CD4-positive, alpha-beta T cell treated with Interleukin-6 at 100 ng/mL for 8 hours (primary cell): ENCODE measurements around the gene ABI3BP.

Experiments used
- DNase-seq: peaks from one replicate; pipeline ENCODE4 v3.0.0-alpha.2; 2020; ENCODE audit warnings: mixed read lengths, low spot score

Gene ABI3BP

DNA sequence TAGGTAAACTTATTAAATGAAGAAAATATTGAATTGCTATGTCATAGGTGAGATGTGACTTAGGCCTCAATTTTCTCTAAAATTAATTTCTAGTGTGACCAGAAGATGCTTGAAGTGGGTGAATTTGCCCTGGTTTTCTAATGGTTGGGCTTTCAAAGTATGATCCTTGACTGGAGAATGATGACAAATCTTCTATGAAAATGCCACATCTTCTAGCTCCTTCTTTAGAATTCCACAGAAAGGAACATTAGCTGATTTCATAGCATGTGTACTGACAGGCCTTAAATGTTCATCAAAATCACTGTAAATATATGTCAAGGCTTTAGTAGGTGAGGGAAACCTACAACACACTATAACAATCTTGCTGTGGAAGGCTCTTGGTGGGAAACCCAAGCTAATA lies 8.9 kb downstream of the ABI3BP start:
- no peak for DNase-seq

DNA sequence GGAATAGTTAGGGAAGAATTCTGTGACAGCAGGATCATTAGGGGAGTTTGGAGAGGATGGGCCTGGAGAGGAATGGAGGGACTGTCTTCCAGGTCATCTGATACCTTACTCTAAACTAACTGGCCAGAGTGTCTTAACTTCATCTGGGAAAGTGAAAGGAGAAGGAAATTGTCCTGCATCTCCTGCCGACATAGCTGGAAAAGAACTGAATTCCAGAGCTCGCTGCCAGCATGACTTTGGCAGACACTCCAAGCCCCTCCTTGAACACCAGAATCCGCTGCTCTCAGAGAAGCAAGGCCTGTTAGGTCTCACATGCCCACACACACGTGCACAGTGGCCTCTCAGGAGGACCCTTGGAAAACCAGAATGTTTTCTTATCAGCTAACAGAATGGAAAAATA lies 10.5 kb downstream of the ABI3BP start:
- DNase-seq = no peak

- no peak for DNase-seq
These were observed 11.9 kb downstream of the ABI3BP start for GRCh38 chr3:100981164-100981911.

DNA sequence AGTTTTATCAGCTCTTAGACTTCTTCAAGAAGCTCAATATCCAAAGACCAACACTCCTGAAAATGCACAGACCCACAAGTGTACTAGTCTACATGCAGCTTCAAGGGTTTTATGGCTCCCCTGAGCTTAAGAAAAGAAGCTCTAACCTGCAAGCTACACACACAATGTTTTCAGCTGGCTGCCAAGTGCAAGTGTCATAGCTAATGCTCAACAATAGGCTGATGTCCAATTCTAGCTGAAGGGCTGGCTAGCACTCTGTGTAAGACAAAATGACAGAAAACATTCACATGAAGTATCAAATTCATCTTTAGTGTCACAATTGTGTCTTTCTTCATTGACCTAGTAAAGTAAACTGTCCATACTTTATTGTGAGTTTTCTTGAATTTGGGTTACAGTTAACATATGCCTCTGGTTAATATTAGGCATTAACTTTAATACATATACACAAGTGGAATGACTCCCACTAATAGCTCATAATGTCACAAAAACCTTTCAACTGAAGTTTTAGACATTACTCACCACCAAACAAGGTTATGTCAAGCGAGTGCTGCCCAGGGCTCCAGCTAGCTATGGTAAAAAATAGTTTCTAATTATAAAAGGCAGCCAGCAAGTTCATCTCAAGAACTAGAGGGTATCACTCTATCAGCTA lies 15.1 kb downstream of the ABI3BP start:
- no peak for DNase-seq

GRCh38 chr3:100976611-100977010 lies 16.6 kb downstream of the ABI3BP start:
- DNase-seq = no peak

DNA sequence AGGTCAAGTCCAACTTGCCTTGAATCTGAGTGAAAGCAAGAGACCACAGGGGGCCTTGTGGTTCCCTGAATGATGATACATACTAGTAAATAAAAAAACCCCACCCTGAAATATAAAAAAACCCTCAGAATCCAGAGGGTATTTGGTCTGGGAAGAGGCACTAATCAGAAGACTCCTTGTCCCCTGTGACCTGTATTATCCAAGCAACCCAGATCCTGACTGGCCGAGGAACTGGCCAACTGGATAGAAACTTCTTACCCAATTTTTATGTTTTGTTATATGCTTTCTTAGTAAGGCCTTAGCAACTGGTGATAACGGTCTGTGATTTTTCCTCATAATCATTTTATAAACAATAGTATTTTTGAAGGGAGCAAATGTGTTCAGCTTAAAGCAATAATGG lies 17.5 kb downstream of the ABI3BP start:
- DNase-seq = no peak

DNA sequence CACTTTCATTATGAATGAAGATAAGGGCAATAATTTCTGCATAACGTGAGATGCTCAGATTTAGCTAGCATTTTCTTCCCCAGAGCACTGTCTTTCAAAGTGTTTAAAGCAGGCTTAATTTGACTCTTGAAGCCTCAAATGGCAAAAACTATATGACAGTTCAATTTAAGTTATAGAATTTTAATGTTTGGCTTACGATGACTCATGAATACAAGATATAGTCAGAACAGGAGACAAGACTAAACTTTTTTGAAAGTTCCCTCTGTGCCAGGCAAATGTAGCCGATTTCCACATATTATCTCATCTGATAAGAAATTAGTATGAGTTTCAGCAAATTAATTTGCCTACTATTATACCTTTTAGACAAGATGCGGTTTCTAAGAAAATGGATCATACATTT lies 19.6 kb downstream of the ABI3BP start:
- no peak for DNase-seq

DNA sequence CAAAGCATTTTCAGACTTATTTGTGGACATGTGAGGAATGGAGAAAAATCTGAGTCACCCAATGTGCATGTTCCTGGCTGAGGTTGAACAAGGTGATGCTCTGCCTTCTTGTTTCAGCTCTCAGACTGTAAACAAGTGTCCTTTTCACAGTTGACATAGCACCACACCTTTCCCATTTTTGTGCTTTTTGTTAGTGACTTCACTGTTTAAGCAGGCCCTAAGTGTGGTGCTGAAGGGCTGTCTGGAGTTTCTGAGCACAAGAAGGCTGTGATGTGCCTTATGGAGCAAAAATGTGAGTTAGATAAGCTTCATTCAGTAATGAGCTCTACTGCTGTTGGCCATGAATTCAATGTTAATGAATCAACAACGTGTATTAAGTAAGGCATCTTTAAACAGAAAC lies 20.4 kb downstream of the ABI3BP start:
- no peak for DNase-seq

DNA sequence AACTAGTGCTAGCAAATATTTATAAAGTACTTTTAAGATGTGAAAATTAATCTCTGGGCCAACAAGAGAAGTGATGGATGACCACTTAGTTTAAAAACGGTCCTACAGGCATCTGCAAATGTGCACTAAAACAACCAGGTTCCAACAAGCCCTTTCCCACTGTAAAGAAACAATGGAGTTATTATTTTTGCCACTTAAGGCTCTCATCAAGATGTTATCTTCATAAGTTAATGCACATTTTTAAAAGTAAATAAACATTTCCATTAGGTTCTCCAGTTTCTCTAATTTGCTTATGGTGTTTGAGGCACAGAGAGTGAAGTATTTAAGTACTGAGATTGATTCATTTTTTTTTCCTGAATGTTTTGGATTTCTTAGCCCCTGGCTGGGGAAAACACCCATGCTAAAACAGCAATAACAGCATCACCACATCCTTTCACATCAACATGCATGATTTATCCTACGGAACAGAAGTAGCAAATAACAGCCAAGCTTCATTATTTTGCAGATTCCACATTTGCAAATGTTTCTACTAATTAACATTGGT lies 20.8 kb downstream of the ABI3BP start:
- no peak for DNase-seq

GRCh38 chr3:100971798-100972197 lies 21.4 kb downstream of the ABI3BP start:
- no peak for DNase-seq

- DNase-seq = no peak
These were observed 22.7 kb downstream of the ABI3BP start for GRCh38 chr3:100970477-100970990.

- no peak for DNase-seq
These were observed 24.0 kb downstream of the ABI3BP start for GRCh38 chr3:100968932-100969906.

GRCh38 chr3:100966807-100967206 lies 26.4 kb downstream of the ABI3BP start:
- no peak for DNase-seq

- no peak for DNase-seq
These were observed 27.2 kb downstream of the ABI3BP start for GRCh38 chr3:100966049-100966491.

DNA sequence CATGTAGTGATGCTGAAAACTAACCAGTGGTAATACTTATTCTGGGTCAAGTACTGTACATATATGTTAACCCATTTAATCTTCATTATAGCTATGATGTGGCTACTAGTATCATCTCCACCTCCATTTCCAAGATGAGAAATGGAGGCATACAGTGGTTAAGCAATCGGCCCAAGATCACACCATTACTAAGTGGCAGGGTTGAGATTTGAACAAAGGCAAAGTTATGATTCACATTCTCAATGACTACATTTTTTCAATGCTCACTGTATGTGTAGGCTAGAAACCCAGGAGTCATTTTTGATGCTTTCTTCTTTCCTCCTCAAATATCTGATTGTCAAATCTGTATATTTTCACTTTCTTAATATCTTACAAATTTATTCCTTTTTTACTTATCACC lies 30.2 kb downstream of the ABI3BP start:
- no peak for DNase-seq

GRCh38 chr3:100957261-100957986 lies 35.8 kb downstream of the ABI3BP start:
- no peak for DNase-seq

GRCh38 chr3:100956276-100956675 lies 36.9 kb downstream of the ABI3BP start:
- no peak for DNase-seq

GRCh38 chr3:100954990-100955389 lies 38.2 kb downstream of the ABI3BP start:
- no peak for DNase-seq

GRCh38 chr3:100954199-100954935 lies 38.9 kb downstream of the ABI3BP start:
- DNase-seq = no peak

DNA sequence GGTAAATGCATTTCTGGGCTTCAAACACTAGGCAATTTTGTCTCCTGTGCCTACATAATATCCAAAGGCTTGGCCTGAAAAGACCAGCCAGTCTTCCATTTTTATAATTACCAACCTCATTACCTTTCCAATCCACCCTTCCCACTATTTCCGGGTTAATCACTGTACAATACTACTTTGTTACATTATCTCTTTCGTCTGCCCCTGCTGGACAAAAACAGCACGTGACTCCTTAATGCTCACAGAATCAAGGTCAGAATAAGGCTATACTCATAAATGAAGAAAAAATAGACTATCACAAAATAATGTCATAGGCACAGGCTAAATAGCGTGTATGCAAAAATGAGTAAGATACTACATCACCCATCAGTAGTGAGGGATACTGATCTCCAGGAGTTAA lies 40.1 kb downstream of the ABI3BP start:
- no peak for DNase-seq

DNA sequence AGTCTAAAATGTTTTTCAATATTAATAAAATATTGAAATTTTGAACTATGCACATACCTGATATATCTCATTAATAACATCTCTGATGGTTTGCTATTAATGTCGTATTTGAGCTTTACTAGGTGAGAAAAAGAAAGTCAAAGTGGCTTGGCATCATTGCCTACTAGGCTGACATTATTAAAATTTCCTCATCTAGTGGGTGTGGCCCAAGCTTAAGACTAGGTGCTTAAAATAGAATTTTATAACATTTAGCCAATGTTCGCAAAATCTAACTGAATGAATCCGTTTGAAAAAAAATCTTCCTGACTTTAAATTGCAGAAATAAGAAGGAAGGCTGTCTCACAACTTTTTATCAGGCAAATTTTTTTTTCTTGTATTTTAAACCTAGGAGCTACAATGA lies 46.1 kb downstream of the ABI3BP start:
- DNase-seq = no peak
